Measurements from ENCODE around the gene H6PD.
A peak's percentile ranks its signal among the peaks of the same experiment; 100 is the strongest.

H6PD gene

GRCh38 chr1:9257851-9258250, 23.3 kb downstream of the H6PD start:
- DNase-seq (ENCODE audit: low spot score): no peak

DNA sequence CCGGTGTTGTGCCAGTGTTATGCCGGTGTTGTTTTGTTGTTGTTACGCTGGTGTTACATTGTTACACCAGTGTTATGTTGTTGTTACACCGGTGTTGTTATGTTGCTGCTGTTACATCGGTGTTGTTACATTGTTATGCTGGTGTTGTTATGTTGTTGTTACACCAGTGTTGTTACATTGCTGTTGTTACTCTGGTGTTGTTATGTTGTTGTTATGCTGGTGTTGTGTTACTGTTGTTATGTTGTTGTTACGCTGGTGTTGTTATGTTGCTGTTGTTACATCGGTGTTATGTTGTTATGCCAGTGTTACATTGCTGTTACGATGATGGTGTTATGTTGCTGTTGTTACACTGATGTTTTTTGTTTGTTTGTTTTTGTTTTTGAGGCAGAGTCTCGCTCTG, 24.1 kb downstream of the H6PD start:
- DNase-seq (ENCODE audit: low spot score): no peak

GRCh38 chr1:9260059-9260766, 25.6 kb downstream of the H6PD start:
- no peak for DNase-seq (ENCODE audit: low spot score)

DNA sequence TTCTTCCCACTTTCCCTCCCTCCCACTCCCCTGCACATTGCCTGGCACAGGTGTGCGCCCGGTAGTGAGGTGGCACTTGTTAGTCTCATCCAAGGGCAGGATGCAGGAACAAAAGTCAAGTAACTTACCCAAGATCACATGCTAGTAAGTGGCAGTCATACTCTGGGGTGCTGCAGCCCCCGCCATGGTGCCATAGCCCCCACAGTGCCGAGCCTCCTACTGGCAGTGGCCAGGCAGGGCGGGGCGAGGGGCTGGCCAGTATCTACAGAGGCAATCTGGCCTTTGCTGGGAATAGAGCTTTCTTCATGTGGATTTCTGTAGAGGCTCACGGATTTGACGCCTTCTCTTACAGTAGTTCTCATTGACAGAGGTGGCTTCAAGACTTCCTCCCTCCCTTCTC, 26.9 kb downstream of the H6PD start:
- DNase-seq (ENCODE audit: low spot score): no peak

GRCh38 chr1:9262096-9262986, 27.8 kb downstream of the H6PD start:
- DNase-seq (ENCODE audit: low spot score): no peak

- DNase-seq (ENCODE audit: low spot score): no peak
Observed at GRCh38 chr1:9263276-9263855, 28.8 kb downstream of the H6PD start.

GRCh38 chr1:9263984-9264872, 29.7 kb downstream of the H6PD start:
- DNase-seq (ENCODE audit: low spot score): no peak

DNA sequence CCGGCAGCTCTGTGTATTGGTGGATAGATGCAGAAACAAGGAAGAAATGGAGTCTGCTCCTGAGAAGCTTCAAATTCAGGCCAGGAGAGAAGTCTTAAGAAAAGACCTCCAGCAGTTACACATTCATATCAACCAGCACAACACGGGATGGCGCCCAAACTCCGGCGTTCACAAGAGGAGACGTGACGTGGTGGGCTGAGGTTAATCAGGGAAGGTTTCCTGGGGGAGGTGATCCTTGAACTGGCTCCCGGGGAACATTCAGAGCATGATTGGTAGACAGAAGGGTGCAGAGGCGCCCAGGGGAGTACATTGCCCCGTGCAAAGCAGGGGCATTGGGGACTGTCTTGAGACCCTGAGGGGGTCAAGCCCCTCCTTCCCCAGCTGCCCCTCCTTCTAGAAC, 30.5 kb downstream of the H6PD start:
- no peak for DNase-seq (ENCODE audit: low spot score)

DNA sequence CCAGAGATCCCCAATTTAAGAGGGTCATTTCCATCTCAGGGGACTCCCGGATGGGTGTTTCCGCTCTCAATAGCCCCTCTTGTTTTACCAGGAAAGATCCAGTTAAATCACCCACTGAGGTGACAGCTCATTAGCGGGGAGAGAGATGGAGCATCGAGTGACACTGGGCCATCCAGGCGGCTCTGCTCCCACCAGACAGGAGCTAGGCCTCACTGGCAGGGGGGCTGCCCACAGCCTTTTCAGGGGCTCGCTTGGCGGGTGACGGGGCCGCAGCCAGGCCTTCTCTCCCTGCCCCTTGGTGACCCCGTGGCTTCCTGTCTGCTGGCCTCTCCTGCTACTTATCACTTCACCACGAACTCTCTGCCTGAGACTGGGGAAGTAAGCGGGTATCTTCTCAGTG, 31.4 kb downstream of the H6PD start:
- no peak for DNase-seq (ENCODE audit: low spot score)

GRCh38 chr1:9267352-9267686, 32.7 kb downstream of the H6PD start:
- DNase-seq (ENCODE audit: low spot score): no peak

GRCh38 chr1:9267827-9268581, 33.4 kb downstream of the H6PD start:
- DNase-seq (ENCODE audit: low spot score): no peak

DNA sequence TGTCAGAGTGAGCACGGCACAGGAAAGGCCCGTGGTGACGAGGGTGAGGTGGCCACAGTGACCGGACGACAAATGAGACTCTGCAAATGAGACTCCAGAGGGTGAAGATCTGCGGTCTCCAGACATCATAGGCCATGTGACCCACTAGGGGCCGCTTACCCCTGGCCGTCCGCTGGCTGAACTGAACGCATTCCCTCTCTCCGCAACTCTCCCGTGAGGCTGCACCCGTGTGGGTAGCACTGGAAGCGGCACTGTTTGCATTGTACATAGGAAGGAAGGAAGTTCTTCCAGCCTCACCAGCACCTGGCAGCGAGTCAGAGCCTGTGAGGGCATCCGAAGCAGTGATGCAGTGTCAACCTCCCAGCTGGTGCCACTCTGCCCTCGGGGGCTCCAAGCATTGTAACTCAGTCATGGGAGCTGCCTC, 34.5 kb downstream of the H6PD start:
- no peak for DNase-seq (ENCODE audit: low spot score)

DNA sequence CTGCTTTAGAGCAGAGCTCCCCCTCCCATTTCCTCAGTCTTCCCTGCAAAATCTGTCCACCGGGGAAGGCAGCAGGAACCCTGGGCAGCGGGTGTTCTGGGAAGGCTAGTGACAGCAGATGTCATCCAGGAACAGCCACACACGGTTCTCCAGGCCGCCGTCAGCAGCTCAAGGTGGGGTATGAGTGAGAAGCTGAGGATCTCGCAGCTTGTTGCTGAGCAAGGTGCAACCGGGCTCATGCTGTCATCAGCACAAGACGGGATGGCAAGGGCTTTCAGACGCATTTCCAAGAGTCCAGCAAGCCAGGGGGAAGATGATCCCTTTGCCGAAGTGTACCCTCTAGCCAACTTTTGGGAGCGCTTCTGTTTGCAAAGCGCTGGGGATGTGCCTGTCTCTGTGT, 35.1 kb downstream of the H6PD start:
- DNase-seq (ENCODE audit: low spot score): no peak

GRCh38 chr1:9270290-9270883, 35.8 kb downstream of the H6PD start:
- DNase-seq (ENCODE audit: low spot score): no peak

DNA sequence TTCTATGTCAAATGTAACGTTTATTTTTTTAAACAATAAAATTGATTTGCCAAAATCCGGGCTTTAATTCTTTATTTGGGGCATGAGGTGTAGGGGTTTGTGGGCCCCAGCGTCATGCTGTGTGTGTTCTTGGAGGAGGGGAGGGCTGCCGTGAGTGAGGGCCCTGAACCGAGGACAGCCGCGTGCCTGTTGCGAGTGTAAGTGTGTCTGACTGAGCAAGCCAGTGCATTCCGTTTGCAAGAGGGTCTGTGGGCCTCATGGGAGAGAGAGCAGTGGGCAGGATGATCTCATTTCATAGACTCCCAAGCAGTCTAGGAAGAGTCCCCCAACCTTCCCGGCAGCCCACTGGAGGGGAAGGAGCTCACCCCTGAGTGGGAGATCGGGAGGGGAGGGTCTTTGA, 36.7 kb downstream of the H6PD start:
- no peak for DNase-seq (ENCODE audit: low spot score)

DNA sequence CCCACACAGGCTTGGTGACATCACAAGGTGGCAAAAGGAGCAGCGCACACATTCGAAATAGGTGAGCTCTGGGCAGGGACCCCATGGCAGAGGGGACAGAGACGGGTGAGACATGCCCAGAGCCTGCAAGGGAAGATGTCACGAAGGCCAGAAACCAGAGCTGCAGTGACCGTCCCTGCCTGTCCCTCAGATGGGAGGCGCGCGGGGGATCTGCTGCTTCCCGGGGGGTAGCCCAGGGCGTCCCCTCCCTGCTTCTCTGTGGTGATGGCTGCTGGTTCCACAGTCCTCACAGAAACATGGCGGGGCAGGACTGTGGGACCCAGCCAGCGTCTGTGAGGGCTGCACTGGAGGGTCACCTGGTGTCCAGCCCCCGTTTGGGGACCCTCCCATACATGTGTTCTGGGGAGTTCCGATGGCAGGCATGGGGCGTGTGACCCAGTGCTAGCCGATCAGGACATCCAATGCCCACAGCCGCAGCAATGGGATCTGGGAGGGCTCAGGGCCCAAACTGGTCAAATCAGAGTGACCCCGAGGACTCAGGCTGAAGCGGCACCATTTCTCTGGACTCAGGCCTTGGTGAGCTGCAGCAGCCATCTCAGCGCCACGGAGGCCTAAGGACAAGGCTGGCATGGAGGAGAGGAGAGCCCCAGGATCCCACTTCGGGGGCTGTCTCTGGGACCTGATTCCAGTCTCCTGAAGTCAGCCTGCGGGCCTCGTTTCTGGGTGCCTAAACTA, 37.5 kb downstream of the H6PD start:
- no peak for DNase-seq (ENCODE audit: low spot score)

- DNase-seq (ENCODE audit: low spot score): no peak
Observed at GRCh38 chr1:9273177-9273576, 38.6 kb downstream of the H6PD start.

DNA sequence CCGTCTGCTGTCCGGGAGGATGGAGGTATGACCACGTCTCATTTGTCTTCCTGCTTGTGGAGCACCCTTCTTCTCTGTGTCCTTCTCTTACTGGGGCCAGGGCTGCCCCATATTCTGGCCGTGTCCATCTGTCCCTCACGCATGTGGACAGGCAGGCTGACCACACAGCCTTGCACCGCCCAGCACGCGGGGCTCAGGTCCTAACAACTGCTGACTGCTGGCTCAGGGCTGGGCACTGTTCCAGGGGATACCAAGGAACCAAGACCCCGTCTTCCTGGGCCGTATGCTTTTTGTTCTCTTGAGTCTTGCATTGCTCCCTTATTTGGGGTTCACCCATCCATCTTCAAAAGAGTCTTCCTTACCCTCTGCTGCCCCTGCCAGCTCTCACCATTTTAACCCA, 40.6 kb downstream of the H6PD start:
- no peak for DNase-seq (ENCODE audit: low spot score)

GRCh38 chr1:9275567-9276034, 41.0 kb downstream of the H6PD start:
- peak; percentile 92 for DNase-seq (ENCODE audit: low spot score)

- no peak for DNase-seq (ENCODE audit: low spot score)
Observed at GRCh38 chr1:9278116-9278515, 43.5 kb downstream of the H6PD start.

All from AG08396 (cell line).